CD14-positive monocyte (primary cell): Measurements from ENCODE around the gene CD163. TPM values are rescaled to one million over a fixed set of nuclear protein-coding genes. Genes with fewer than 3 reads are reported as not detected.

Experiments
- DNase-seq, 3 donors: peaks; one replicate each; pipeline ENCODE4 v3.0.0-alpha.2; 2011 to 2022
- H2AFZ ChIP-seq: 2 replicates; pipeline ENCODE4 v1.6.0; 2012; ENCODE audit warnings: mild to moderate bottlenecking, low read depth, low read length, inconsistent platforms; ENCODE audit not compliant: insufficient read depth, poor library complexity, severe bottlenecking
- H3K27ac ChIP-seq, 2 donors: 1 replicate in 1 of 2; 2 replicates in 1 of 2; pipeline ENCODE4 v1.5.1; 2012 to 2013; ENCODE audit warnings: low read length in 2 of 2, control low read depth in 1 of 2, inconsistent platforms in 1 of 2, low read depth in 1 of 2, mild to moderate bottlenecking in 1 of 2
- H3K27me3 ChIP-seq, 2 donors: one replicate each; pipeline versions ENCODE4 v1.6.0 to v1.6.1; 2011 to 2013; ENCODE audit warnings: low read length in 2 of 2; ENCODE audit not compliant: control insufficient read depth in 2 of 2, insufficient read depth in 2 of 2
- H3K36me3 ChIP-seq, 2 donors: replicated peaks in 1 of 2; 1 replicate in 1 of 2; 2 replicates in 1 of 2; pipeline versions ENCODE4 v1.5.1 to v1.6.1; 2012 to 2013; ENCODE audit warnings: low read length in 2 of 2, control low read depth in 1 of 2, inconsistent platforms in 1 of 2, mild to moderate bottlenecking in 1 of 2; ENCODE audit not compliant: insufficient read depth in 2 of 2, control insufficient read depth in 1 of 2
- H3K4me1 ChIP-seq, 2 donors: 1 replicate in 1 of 2; 2 replicates in 1 of 2; pipeline versions ENCODE4 v1.5.1 to v1.6.1; 2012 to 2013; ENCODE audit warnings: low read length in 2 of 2, control low read depth in 1 of 2, inconsistent platforms in 1 of 2, mild to moderate bottlenecking in 1 of 2, moderate library complexity in 1 of 2; ENCODE audit not compliant: insufficient read depth in 2 of 2, control insufficient read depth in 1 of 2
- H3K4me2 ChIP-seq: replicated peaks from 2 replicates; pipeline ENCODE3; 2012; ENCODE audit warnings: low read length, moderate library complexity, mild to moderate bottlenecking; ENCODE audit not compliant: poor library complexity, severe bottlenecking; ENCODE audit errors: extremely low read depth
- H3K4me3 ChIP-seq, 3 experiments: fragments of 200-600 bp in 1 of 3; sonication (generic) in 1 of 3; replicated peaks in 1 of 3; 1 replicate in 2 of 3; 2 replicates in 1 of 3; pipeline ENCODE4 v1.5.1; 2011 to 2013; ENCODE audit warnings: low read length in 3 of 3, mild to moderate bottlenecking in 3 of 3, control low read depth in 2 of 3, low read depth in 2 of 3, inconsistent platforms in 1 of 3, moderate library complexity in 1 of 3
- H3K79me2 ChIP-seq: 2 replicates; pipeline ENCODE4 v1.6.0; 2012; ENCODE audit warnings: mild to moderate bottlenecking, control low read depth, inconsistent platforms, low read length, moderate library complexity; ENCODE audit not compliant: insufficient read depth
- H3K9ac ChIP-seq: 2 replicates; pipeline ENCODE4 v1.6.0; 2017; ENCODE audit warnings: low read length, mild to moderate bottlenecking; ENCODE audit not compliant: insufficient read depth, poor library complexity, severe bottlenecking
- H3K9me3 ChIP-seq, 2 donors: replicated peaks in 1 of 2; 1 replicate in 1 of 2; 2 replicates in 1 of 2; pipeline versions ENCODE4 v1.5.1 to v1.6.1; 2012 to 2013; ENCODE audit warnings: low read length in 2 of 2, control low read depth in 1 of 2; ENCODE audit not compliant: control insufficient read depth in 1 of 2, insufficient read depth in 1 of 2
- H4K20me1 ChIP-seq: 2 replicates; pipeline ENCODE4 v1.6.0; 2012; ENCODE audit warnings: mild to moderate bottlenecking, low read length, control low read depth, moderate library complexity; ENCODE audit not compliant: insufficient read depth
- H3K27ac Mint-ChIP-seq, 7 donors: one replicate each; pipeline ENCODE4 v1.8.0; 2020; ENCODE audit warnings: mild to moderate bottlenecking in 7 of 7, mixed read lengths in 7 of 7, moderate library complexity in 6 of 7, inconsistent platforms in 2 of 7
- H3K27me3 Mint-ChIP-seq, 3 donors: one replicate each; pipeline ENCODE4 v1.8.0; 2021 to 2022; ENCODE audit warnings: low read depth in 3 of 3, mild to moderate bottlenecking in 3 of 3, mixed read lengths in 3 of 3, moderate library complexity in 3 of 3, inconsistent platforms in 1 of 3
- H3K36me3 Mint-ChIP-seq, 2 donors: one replicate each; pipeline ENCODE4 v1.8.0; 2020; ENCODE audit warnings: mixed read lengths in 2 of 2, inconsistent platforms in 1 of 2, mild to moderate bottlenecking in 1 of 2
- H3K4me1 Mint-ChIP-seq: one replicate; pipeline ENCODE4 v1.8.0; 2020; ENCODE audit warnings: mild to moderate bottlenecking, mixed read lengths
- H3K4me3 Mint-ChIP-seq, 2 donors: one replicate each; pipeline ENCODE4 v1.8.0; 2020; ENCODE audit warnings: mild to moderate bottlenecking in 2 of 2, mixed read lengths in 2 of 2, moderate library complexity in 1 of 2
- H3K9me3 Mint-ChIP-seq, 7 donors: one replicate each; pipeline ENCODE4 v1.8.0; 2020 to 2022; ENCODE audit warnings: mixed read lengths in 7 of 7, mild to moderate bottlenecking in 6 of 7, moderate library complexity in 6 of 7, inconsistent platforms in 2 of 7
- WGBS: methylation state at CpG from one replicate; pipeline ENCODE4 v1.1.5; 2013; ENCODE audit warnings: missing lambda C conversion rate; ENCODE audit not compliant: insufficient coverage; 5-methylcytosine and 5-hydroxymethylcytosine counted together
- intact Hi-C, 2 donors: fragments of 100-400 bp; cut with micrococcal nuclease; formaldehyde crosslinking; loops; one replicate each; pipeline versions ENCODE4 v1.15.0 to v1.15.1; 2023
- polyA plus RNA-seq, 3 donors: library from polyadenylated mRNA; depleted of rRNA in 1 of 3; unstranded in 2 of 3; stranded (reverse) in 1 of 3; fragments of 300-500 nt in 2 of 3; fragments of >200 nt in 1 of 3; fragmentation: Illumina TruSeq in 2 of 3; gene quantifications; 1 replicate in 2 of 3; 2 replicates in 1 of 3; pipeline ENCODE4 v1.2.3, GENCODE V29; 2012 to 2021
- TF ChIP-seq, protein P1 (sequence below): fragments of 200-600 bp; IDR thresholded peaks from one replicate; pipeline ENCODE4 v1.8.0; 2022; ENCODE audit warnings: antibody characterized with exemption, mild to moderate bottlenecking

CD163 gene
- polyA plus RNA-seq, 3 donors = 119 to 130 (median 123) TPM

DNA sequence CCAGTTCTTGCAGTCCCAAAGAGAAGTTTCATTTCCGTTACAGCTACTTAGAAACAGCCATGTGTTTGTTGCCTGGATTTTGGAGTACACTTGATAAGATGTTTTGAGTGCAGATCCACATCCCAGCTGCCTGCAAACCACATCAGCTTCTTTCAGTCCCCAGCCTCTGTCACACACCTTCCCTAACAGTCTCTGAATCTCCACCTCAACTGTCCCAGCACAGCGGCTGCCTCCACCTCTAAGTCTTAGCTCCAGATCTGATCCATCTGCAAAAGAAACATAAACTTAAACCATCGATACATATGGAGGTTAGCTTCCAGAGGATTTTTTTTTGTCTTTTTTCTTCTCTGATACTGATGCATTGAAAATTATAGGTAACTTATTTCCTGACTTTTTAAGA lies 8.4 kb downstream of the CD163 start:
- TF ChIP-seq, protein P1, sequence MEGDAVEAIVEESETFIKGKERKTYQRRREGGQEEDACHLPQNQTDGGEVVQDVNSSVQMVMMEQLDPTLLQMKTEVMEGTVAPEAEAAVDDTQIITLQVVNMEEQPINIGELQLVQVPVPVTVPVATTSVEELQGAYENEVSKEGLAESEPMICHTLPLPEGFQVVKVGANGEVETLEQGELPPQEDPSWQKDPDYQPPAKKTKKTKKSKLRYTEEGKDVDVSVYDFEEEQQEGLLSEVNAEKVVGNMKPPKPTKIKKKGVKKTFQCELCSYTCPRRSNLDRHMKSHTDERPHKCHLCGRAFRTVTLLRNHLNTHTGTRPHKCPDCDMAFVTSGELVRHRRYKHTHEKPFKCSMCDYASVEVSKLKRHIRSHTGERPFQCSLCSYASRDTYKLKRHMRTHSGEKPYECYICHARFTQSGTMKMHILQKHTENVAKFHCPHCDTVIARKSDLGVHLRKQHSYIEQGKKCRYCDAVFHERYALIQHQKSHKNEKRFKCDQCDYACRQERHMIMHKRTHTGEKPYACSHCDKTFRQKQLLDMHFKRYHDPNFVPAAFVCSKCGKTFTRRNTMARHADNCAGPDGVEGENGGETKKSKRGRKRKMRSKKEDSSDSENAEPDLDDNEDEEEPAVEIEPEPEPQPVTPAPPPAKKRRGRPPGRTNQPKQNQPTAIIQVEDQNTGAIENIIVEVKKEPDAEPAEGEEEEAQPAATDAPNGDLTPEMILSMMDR = no peak
- H3K27ac Mint-ChIP-seq = no peak overlapping the region

DNA sequence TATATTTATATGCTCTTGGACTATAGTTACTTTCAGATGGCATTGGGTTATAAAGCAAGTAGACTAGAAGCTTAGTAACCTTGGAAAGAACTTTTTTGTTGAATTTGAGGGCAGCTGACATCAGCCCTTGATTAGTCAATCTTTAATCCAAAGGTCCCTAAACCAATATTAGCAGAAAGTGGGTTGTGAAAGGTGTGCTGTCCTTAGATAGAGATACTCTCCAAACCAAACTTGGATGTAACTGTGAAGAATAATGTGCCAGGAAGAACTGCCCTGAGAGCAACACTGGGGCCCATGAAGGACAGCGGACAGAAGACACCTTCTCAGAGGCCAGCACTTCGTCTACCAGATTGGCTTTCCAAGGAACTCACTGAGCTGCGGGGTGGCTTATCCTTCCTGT lies 10.6 kb downstream of the CD163 start:
- Histone ChIP-seq H2AFZ (no peak overlapping the region), H3K36me3 (peaks cover 38 to 83% of the 10 kb centered on the region in 2 donors), H3K9ac (no peak overlapping the region), H3K4me1 (peaks cover 15 to 16% of the 10 kb centered on the region in 2 donors), H3K27me3 (no peaks in the 10 kb centered on the region), H3K4me2 (no peak overlapping the region), H3K4me3 (no peak overlapping the region), H3K27ac (no peak overlapping the region), H4K20me1 (peaks cover 20% of the 10 kb centered on the region), H3K79me2 (no peaks in the 10 kb centered on the region), H3K9me3 (no peaks in the 10 kb centered on the region)
- TF ChIP-seq, protein P1 = no peak
- Mint-ChIP-seq H3K4me1 (peaks cover 29% of the 10 kb centered on the region), H3K9me3 (peaks cover 0 to 4% (median 0%) of the 10 kb centered on the region in 7 donors), H3K36me3 (peaks cover 66 to 75% of the 10 kb centered on the region in 2 donors), H3K27ac (no peak overlapping the region), H3K4me3 (no peak overlapping the region), H3K27me3 (peaks cover 0 to 3% (median 2%) of the 10 kb centered on the region in 3 donors)
- intact Hi-C loops = no loop called here
- 100% methylated on average over 2 of the region's 3 CpGs for WGBS
- DNase-seq = no peak

More for the DNA sequence above, 8.4 kb downstream of the CD163 start:
- no peaks in the 10 kb centered on the region for H3K27me3 ChIP-seq
- no peak overlapping the region for H3K9ac ChIP-seq
- peaks cover 35 to 36% of the 10 kb centered on the region in 2 donors for H3K4me1 ChIP-seq
- H4K20me1 ChIP-seq = peaks cover 10% of the 10 kb centered on the region
- H3K4me3 ChIP-seq = no peak overlapping the region
- peaks cover 0 to 2% (median 0%) of the 10 kb centered on the region in 3 donors for H3K27me3 Mint-ChIP-seq
- no CpG with 5 or more reads among the region's 3 CpGs for WGBS
- H3K9me3 Mint-ChIP-seq = peaks cover 0 to 6% (median 0%) of the 10 kb centered on the region in 7 donors
- no peaks in the 10 kb centered on the region for H3K9me3 ChIP-seq
- H3K36me3 Mint-ChIP-seq = peaks cover 68% of the 10 kb centered on the region in 2 donors
- H3K27ac ChIP-seq = no peak overlapping the region
- no peak for DNase-seq
- H3K79me2 ChIP-seq = peaks cover 4% of the 10 kb centered on the region
- no peak overlapping the region for H2AFZ ChIP-seq
- H3K4me3 Mint-ChIP-seq = no peak overlapping the region
- intact Hi-C loops = no loop called here
- peaks cover 32 to 63% of the 10 kb centered on the region in 2 donors for H3K36me3 ChIP-seq
- peaks cover 50% of the 10 kb centered on the region for H3K4me1 Mint-ChIP-seq
- no peak overlapping the region for H3K4me2 ChIP-seq
